A549 (cell line): ENCODE measurements around the gene SYT1. TPM values are rescaled to one million over a fixed set of nuclear protein-coding genes. Genes with fewer than 3 reads are reported as not detected.

Source experiments
- ATAC-seq, 2 experiments: fragments of 200-7000 bp in 1 of 2; fragments of >200 bp in 1 of 2; cut with Nextera tagmentation in 1 of 2; cut with Tn5 transposase in 1 of 2; 3 replicates each; pipeline versions ENCODE4 v1.8.0 to v1.9.1; 2018 to 2020; ENCODE audit warnings: mild to moderate bottlenecking in 1 of 2, moderate library complexity in 1 of 2
- CTCF ChIA-PET: fragments of 300-600 bp; sonication (Branson Sonifier 250); formaldehyde crosslinking; extraction: SDS; loops from one replicate; lab custom pipeline; 2021; ENCODE audit warnings: antibody characterized with exemption, inconsistent platforms; lab: Yijun Ruan, JAX
- POLR2A ChIA-PET: fragments of 350-600 bp; formaldehyde crosslinking; extraction: SDS; loops from one replicate; lab custom pipeline; 2021; ENCODE audit warnings: antibody characterized with exemption, inconsistent platforms; lab: Yijun Ruan, JAX
- DNase-seq, 2 experiments: peaks; one replicate each; pipeline versions ENCODE4 v3.0.0 to v3.0.0-alpha.2; 2011 to 2016; ENCODE audit warnings: low read depth in 1 of 2, low spot score in 1 of 2
- FAIRE-seq: peaks from 2 replicates; lab custom pipeline; 2011; peaks lifted over from hg19 to GRCh38; lab: Jason Lieb, UNC
- H3K27ac ChIP-seq, 2 experiments: fragments of >200 bp; sonication (Bioruptor Twin); formaldehyde crosslinking; 3 replicates each; pipeline ENCODE4 v1.5.1; 2016 to 2017
- H3K4me1 ChIP-seq: fragments of >200 bp; sonication (Bioruptor Twin); formaldehyde crosslinking; 3 replicates; pipeline ENCODE4 v1.6.1; 2016
- H3K4me2 ChIP-seq: fragments of >200 bp; sonication (Bioruptor Twin); formaldehyde crosslinking; 3 replicates; pipeline ENCODE4 v1.6.1; 2016
- H3K4me3 ChIP-seq: fragments of >200 bp; sonication (Bioruptor Twin); formaldehyde crosslinking; 3 replicates; pipeline ENCODE4 v1.5.1; 2016
- H3K9me3 ChIP-seq: fragments of >200 bp; sonication (Bioruptor Twin); formaldehyde crosslinking; 3 replicates; pipeline ENCODE4 v1.6.1; 2016
- BHLHE40 ChIP-seq: IDR thresholded peaks from 2 replicates; pipeline ENCODE4 v1.6.1; 2012; ENCODE audit warnings: low read depth, low read length, inconsistent platforms
- CBX8 ChIP-seq: fragments of 200-600 bp; sonication (generic); IDR thresholded peaks from 2 replicates; pipeline ENCODE4 v1.6.1; 2016
- CEBPB ChIP-seq, 2 experiments: fragments of >200 bp in 1 of 2; sonication (Bioruptor Twin) in 1 of 2; formaldehyde crosslinking in 1 of 2; IDR thresholded peaks; 2 replicates each; pipeline ENCODE4 v1.6.1; 2012 to 2016
- CHD2 ChIP-seq: fragments of 150-350 bp; IDR thresholded peaks from 2 replicates; pipeline ENCODE4 v1.6.1; 2014; ENCODE audit warnings: low read length; ENCODE audit not compliant: partially characterized antibody
- EP300 ChIP-seq, 2 experiments: fragments of >200 bp; sonication (Bioruptor Twin); formaldehyde crosslinking; IDR thresholded peaks; 2 replicates in 1 of 2; 3 replicates in 1 of 2; pipeline ENCODE4 v1.6.1; 2016 to 2017
- FOSB ChIP-seq: fragments of 250-450 bp; sonication (Bioruptor Pico); IDR thresholded peaks from 2 replicates; pipeline ENCODE4 v1.5.0; 2020; ENCODE audit warnings: mild to moderate bottlenecking, moderate library complexity
- HOXB5 ChIP-seq: fragments of 250-450 bp; sonication (Bioruptor Pico); IDR thresholded peaks from 2 replicates; pipeline ENCODE4 v1.5.0; 2020; ENCODE audit warnings: mild to moderate bottlenecking, moderate library complexity
- JUN ChIP-seq, 2 experiments: fragments of >200 bp; sonication (Bioruptor Twin); formaldehyde crosslinking; IDR thresholded peaks; 2 replicates in 1 of 2; 3 replicates in 1 of 2; pipeline ENCODE4 v1.6.1; 2016 to 2017
- JUNB ChIP-seq: fragments of >200 bp; sonication (Bioruptor Twin); formaldehyde crosslinking; IDR thresholded peaks from 2 replicates; pipeline ENCODE4 v1.6.1; 2016
- KDM5A ChIP-seq: fragments of 200-600 bp; sonication (generic); IDR thresholded peaks from 2 replicates; pipeline ENCODE4 v1.6.1; 2016; ENCODE audit warnings: antibody characterized with exemption, mild to moderate bottlenecking
- MAFK ChIP-seq: fragments of 450-650 bp; IDR thresholded peaks from 2 replicates; pipeline ENCODE4 v1.6.1; 2014; ENCODE audit not compliant: partially characterized antibody
- MAZ ChIP-seq: fragments of 150-350 bp; IDR thresholded peaks from 2 replicates; pipeline ENCODE4 v1.6.1; 2014; ENCODE audit warnings: antibody characterized with exemption, low read depth, low read length, borderline replicate concordance
- NFE2L2 ChIP-seq: fragments of 150-350 bp; conservative IDR thresholded peaks from 2 replicates; pipeline ENCODE4 v1.6.1; 2014; ENCODE audit warnings: low read length
- NR3C1 ChIP-seq: fragments of >200 bp; sonication (Bioruptor Twin); formaldehyde crosslinking; IDR thresholded peaks from 3 replicates; pipeline ENCODE4 v1.6.1; 2017
- PHF8 ChIP-seq: fragments of 200-600 bp; sonication (generic); IDR thresholded peaks from 2 replicates; pipeline ENCODE4 v1.6.1; 2016; ENCODE audit warnings: low read depth, mild to moderate bottlenecking, antibody characterized with exemption, moderate library complexity, borderline replicate concordance
- POLR2A ChIP-seq: IDR thresholded peaks from 2 replicates; pipeline ENCODE4 v1.6.1; 2012; ENCODE audit warnings: mild to moderate bottlenecking, low read length
- RARB ChIP-seq: fragments of 250-450 bp; sonication (Bioruptor Pico); IDR thresholded peaks from 2 replicates; pipeline ENCODE4 v1.8.0; 2021; ENCODE audit warnings: mild to moderate bottlenecking, moderate library complexity
- RNF2 ChIP-seq: fragments of 200-600 bp; sonication (generic); IDR thresholded peaks from 2 replicates; pipeline ENCODE4 v1.6.1; 2016; ENCODE audit warnings: low read depth, mild to moderate bottlenecking, antibody characterized with exemption, moderate library complexity, borderline replicate concordance
- TFCP2L1 ChIP-seq: fragments of 250-450 bp; sonication (Bioruptor Pico); IDR thresholded peaks from 2 replicates; pipeline ENCODE4 v1.5.0; 2021; ENCODE audit warnings: mild to moderate bottlenecking
- TP53 ChIP-seq: fragments of 250-450 bp; sonication (Bioruptor Pico); IDR thresholded peaks from 2 replicates; pipeline ENCODE4 v1.5.0; 2021; ENCODE audit warnings: mild to moderate bottlenecking, moderate library complexity
- ZFP36 ChIP-seq: fragments of 450-650 bp; IDR thresholded peaks from 2 replicates; pipeline ENCODE4 v1.6.1; 2014; ENCODE audit warnings: borderline replicate concordance; ENCODE audit not compliant: partially characterized antibody
- WGBS: methylation state at CpG from one replicate; pipeline ENCODE4 v1.1.6; 2017; ENCODE audit errors: missing lambda C conversion rate; 5-methylcytosine and 5-hydroxymethylcytosine counted together
- polyA plus RNA-seq, 4 experiments: library from polyadenylated mRNA; depleted of rRNA in 3 of 4; stranded (reverse); fragments of >200 nt; fragmentation: RNase III in 1 of 4; extraction: RNeasy Plus Mini Kit Qiagen cat#74134 plus additional on column Dnase treatment in 1 of 4; gene quantifications; 2 replicates in 3 of 4; 3 replicates in 1 of 4; pipeline ENCODE4 v1.2.3, GENCODE V29; 2011 to 2017
- TF ChIP-seq, protein P1 (sequence below): IDR thresholded peaks from 2 replicates; pipeline ENCODE4 v1.6.1; 2012
- TF ChIP-seq, protein P2 (sequence below): fragments of >200 bp; sonication (Bioruptor Twin); formaldehyde crosslinking; IDR thresholded peaks from 2 replicates; pipeline ENCODE4 v1.6.1; 2016
- TF ChIP-seq, protein P3 (sequence below): fragments of >200 bp; sonication (Bioruptor Twin); formaldehyde crosslinking; IDR thresholded peaks from 3 replicates; pipeline ENCODE4 v1.5.1; 2016
- TF ChIP-seq, protein P4 (sequence below): fragments of 250-450 bp; sonication (Bioruptor Pico); IDR thresholded peaks from 2 replicates; pipeline ENCODE4 v1.5.0; 2021; ENCODE audit warnings: mild to moderate bottlenecking, moderate library complexity, borderline replicate concordance

The SYT1 gene
- polyA plus RNA-seq, 2 of the 4 experiments (the other 2 are of a cell fraction): 11.7 to 39.6 TPM

DNA sequence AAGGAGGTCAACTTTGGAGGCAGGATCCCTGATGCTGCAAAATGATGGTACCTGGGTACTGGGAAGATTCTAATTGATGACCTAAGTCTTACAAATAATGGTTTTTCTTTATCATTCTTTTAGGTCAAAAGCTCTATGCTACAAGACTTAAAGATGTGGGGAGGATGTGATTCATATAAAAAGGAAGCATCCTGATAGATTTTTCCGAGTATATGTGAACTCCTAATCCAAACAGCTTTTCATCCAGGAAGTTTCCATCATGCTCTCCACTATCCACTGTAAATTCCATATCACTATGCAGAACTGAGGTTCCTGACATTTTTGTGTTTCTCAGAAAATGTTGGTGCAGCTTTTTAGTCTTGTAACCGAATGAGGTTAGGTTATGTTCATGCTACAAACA is 533.0 kb downstream of the SYT1 start:
- Histone ChIP-seq H3K4me3 (no peak overlapping the region), H3K9me3 (no peaks in the 10 kb centered on the region), H3K4me2 (no peak overlapping the region)
- WGBS: 87% methylated on average over 2 of the region's 2 CpGs
- ChIA-PET POLR2A (no interaction called here), CTCF (interaction anchor here (1.0 to 1.7 kb wide), 3 partner anchors 11 to 1444 kb away, joined by 3 to 4 read pairs (median 3); no protein-coding TSS in a partner anchor)
- ATAC-seq: no peak
- TF ChIP-seq JUNB: no peak
- TF ChIP-seq TP53 (CRISPR knock-in tag): no peak
- no peak for TF ChIP-seq NR3C1
- TF ChIP-seq MAFK: no peak
- TF ChIP-seq RARB: no peak
- no peak for TF ChIP-seq EP300 (IDR thresholded peaks at IDR 0.05)
- no peak for TF ChIP-seq POLR2A
- TF ChIP-seq PHF8: no peak
- TF ChIP-seq CHD2: no peak
- TF ChIP-seq, protein P1, sequence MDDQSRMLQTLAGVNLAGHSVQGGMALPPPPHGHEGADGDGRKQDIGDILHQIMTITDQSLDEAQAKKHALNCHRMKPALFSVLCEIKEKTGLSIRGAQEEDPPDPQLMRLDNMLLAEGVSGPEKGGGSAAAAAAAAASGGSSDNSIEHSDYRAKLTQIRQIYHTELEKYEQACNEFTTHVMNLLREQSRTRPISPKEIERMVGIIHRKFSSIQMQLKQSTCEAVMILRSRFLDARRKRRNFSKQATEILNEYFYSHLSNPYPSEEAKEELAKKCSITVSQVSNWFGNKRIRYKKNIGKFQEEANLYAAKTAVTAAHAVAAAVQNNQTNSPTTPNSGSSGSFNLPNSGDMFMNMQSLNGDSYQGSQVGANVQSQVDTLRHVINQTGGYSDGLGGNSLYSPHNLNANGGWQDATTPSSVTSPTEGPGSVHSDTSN: no peak
- no peak for TF ChIP-seq CEBPB (IDR thresholded peaks at IDR 0.05)
- no peak for TF ChIP-seq HOXB5 (CRISPR knock-in tag)
- TF ChIP-seq, protein P2, sequence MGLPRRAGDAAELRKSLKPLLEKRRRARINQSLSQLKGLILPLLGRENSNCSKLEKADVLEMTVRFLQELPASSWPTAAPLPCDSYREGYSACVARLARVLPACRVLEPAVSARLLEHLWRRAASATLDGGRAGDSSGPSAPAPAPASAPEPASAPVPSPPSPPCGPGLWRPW: no peak
- no peak for TF ChIP-seq ZFP36
- TF ChIP-seq TFCP2L1 (CRISPR knock-in tag): no peak
- no peak for TF ChIP-seq JUN (IDR thresholded peaks at IDR 0.05)
- TF ChIP-seq, protein P3, sequence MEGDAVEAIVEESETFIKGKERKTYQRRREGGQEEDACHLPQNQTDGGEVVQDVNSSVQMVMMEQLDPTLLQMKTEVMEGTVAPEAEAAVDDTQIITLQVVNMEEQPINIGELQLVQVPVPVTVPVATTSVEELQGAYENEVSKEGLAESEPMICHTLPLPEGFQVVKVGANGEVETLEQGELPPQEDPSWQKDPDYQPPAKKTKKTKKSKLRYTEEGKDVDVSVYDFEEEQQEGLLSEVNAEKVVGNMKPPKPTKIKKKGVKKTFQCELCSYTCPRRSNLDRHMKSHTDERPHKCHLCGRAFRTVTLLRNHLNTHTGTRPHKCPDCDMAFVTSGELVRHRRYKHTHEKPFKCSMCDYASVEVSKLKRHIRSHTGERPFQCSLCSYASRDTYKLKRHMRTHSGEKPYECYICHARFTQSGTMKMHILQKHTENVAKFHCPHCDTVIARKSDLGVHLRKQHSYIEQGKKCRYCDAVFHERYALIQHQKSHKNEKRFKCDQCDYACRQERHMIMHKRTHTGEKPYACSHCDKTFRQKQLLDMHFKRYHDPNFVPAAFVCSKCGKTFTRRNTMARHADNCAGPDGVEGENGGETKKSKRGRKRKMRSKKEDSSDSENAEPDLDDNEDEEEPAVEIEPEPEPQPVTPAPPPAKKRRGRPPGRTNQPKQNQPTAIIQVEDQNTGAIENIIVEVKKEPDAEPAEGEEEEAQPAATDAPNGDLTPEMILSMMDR: no peak
- TF ChIP-seq, all 56 proteins: peak for 0
- H3K27ac ChIP-seq: no peak overlapping the region
- no peak for DNase-seq
- FAIRE-seq: no peak
- H3K4me1 ChIP-seq: no peaks in the 10 kb centered on the region

DNA sequence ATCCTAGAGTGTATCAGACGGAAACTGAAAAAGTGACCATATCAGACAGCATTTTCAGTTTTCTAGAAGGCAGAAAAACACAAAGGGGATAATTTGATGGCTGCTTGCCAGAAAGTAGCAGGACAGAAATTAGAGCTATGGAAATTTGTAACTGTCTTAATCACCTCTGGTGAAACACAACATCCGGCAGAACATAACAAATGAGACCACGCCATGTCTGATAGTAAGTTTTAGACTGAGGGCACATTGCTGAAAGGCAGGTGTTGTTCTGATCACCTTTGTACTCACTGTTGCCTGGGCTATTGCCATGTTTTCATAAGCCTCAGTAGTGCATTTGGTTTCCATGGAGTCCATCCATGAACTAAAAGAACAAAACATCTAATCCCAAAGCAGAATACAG is 535.9 kb downstream of the SYT1 start:
- ATAC-seq: no peak
- DNase-seq: no peak
- no peak overlapping the region for H3K27ac ChIP-seq
- no peak for TF ChIP-seq FOSB (CRISPR knock-in tag)
- no peak for TF ChIP-seq JUNB
- TF ChIP-seq, protein P4, sequence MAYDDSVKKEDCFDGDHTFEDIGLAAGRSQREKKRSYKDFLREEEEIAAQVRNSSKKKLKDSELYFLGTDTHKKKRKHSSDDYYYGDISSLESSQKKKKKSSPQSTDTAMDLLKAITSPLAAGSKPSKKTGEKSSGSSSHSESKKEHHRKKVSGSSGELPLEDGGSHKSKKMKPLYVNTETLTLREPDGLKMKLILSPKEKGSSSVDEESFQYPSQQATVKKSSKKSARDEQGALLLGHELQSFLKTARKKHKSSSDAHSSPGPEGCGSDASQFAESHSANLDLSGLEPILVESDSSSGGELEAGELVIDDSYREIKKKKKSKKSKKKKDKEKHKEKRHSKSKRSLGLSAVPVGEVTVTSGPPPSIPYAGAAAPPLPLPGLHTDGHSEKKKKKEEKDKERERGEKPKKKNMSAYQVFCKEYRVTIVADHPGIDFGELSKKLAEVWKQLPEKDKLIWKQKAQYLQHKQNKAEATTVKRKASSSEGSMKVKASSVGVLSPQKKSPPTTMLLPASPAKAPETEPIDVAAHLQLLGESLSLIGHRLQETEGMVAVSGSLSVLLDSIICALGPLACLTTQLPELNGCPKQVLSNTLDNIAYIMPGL (CRISPR knock-in tag): no peak
- no peak for TF ChIP-seq RNF2
- TF ChIP-seq CBX8: no peak
- no peak for TF ChIP-seq KDM5A
- TF ChIP-seq BHLHE40: no peak
- TF ChIP-seq ZFP36: no peak
- no peak for TF ChIP-seq NFE2L2
- TF ChIP-seq MAZ: no peak
- H3K4me1 ChIP-seq: no peaks in the 10 kb centered on the region
- no peaks in the 10 kb centered on the region for H3K9me3 ChIP-seq
- no peak overlapping the region for H3K4me3 ChIP-seq
- ChIA-PET POLR2A (no interaction called here), CTCF (no interaction called here)
- no peak overlapping the region for H3K4me2 ChIP-seq
- WGBS: 89% methylated on average over 3 of the region's 3 CpGs
- peak; percentile 18 for FAIRE-seq
